Activated B cell treated with CpG ODN at 0.5 μM for 24 hours (primary cell): ENCODE measurements around the gene KCNAB2. TPM values are rescaled to one million over a fixed set of nuclear protein-coding genes. Genes with fewer than 3 reads are reported as not detected.

ENCODE experiments used
- ATAC-seq: fragments of 200-7000 bp; cut with Tn5 transposase; one replicate; pipeline ENCODE4 v1.10.0; 2021; ENCODE audit warnings: low read depth, mild to moderate bottlenecking, moderate library complexity
- CTCF ChIA-PET: fragments of 350-600 bp; sonication (Branson Sonifier 250); formaldehyde crosslinking; loops from one replicate; lab custom pipeline; 2021; ENCODE audit warnings: antibody characterized with exemption; lab: Charles Lee
- POLR2A ChIA-PET: fragments of 350-600 bp; sonication (Branson Sonifier 250); formaldehyde crosslinking; loops from one replicate; lab custom pipeline; 2021; ENCODE audit warnings: antibody characterized with exemption; lab: Charles Lee
- DNase-seq: peaks from one replicate; pipeline ENCODE4 v3.0.0; 2022
- H3K27ac Mint-ChIP-seq: one replicate; pipeline ENCODE4 v1.8.0; 2020; ENCODE audit warnings: mixed read lengths
- H3K27me3 Mint-ChIP-seq: one replicate; pipeline ENCODE4 v1.8.0; 2021; ENCODE audit warnings: mixed read lengths
- H3K36me3 Mint-ChIP-seq: one replicate; pipeline ENCODE4 v1.8.0; 2021; ENCODE audit warnings: low read depth, mixed read lengths
- H3K4me1 Mint-ChIP-seq: one replicate; pipeline ENCODE4 v1.8.0; 2021; ENCODE audit warnings: mixed read lengths
- H3K4me3 Mint-ChIP-seq: one replicate; pipeline ENCODE4 v1.8.0; 2020; ENCODE audit warnings: mild to moderate bottlenecking, mixed read lengths
- H3K9me3 Mint-ChIP-seq: one replicate; pipeline ENCODE4 v1.8.0; 2020; ENCODE audit warnings: mixed read lengths
- intact Hi-C: fragments of 100-400 bp; cut with micrococcal nuclease; formaldehyde crosslinking; loops from one replicate; pipeline ENCODE4 v1.15.1; 2024
- total RNA-seq: library from RNA; stranded (reverse); gene quantifications from 2 replicates; pipeline ENCODE4 v1.2.3, GENCODE V29; 2022
- TF ChIP-seq, protein P1 (sequence below): fragments of 200-600 bp; IDR thresholded peaks from one replicate; pipeline ENCODE4 v1.8.0; 2022; ENCODE audit warnings: antibody characterized with exemption, mild to moderate bottlenecking

Gene KCNAB2
- total RNA-seq, 1 donor from 2014 or later = 121 TPM

DNA sequence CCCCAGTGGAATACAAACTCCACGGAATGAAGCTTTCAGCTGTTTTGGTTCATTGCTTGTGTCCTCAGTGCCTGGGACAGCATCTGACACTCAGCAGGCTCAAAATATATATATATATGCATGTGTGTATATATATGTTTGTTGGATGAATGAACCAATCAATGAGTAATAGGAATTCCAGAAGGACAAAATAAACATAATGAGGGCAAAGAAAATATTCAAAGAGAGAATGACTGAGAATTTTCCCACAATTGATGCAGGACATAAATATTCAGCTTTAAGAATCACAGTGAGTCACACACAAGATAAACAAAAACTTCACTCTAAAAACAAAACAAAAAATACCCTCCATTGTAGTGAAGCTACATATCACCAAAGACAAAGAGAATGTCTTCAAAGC, 70.4 kb downstream of the KCNAB2 start:
- no peak for DNase-seq
- ChIA-PET POLR2A (no interaction called here), CTCF (no interaction called here)
- ATAC-seq = no peak
- intact Hi-C loops = no loop called here
- Mint-ChIP-seq H3K27ac (no peak overlapping the region), H3K4me3 (no peak overlapping the region), H3K36me3 (no peaks in the 10 kb centered on the region), H3K4me1 (no peaks in the 10 kb centered on the region), H3K27me3 (peaks cover 3% of the 10 kb centered on the region), H3K9me3 (peaks cover 10% of the 10 kb centered on the region)
- TF ChIP-seq, protein P1, sequence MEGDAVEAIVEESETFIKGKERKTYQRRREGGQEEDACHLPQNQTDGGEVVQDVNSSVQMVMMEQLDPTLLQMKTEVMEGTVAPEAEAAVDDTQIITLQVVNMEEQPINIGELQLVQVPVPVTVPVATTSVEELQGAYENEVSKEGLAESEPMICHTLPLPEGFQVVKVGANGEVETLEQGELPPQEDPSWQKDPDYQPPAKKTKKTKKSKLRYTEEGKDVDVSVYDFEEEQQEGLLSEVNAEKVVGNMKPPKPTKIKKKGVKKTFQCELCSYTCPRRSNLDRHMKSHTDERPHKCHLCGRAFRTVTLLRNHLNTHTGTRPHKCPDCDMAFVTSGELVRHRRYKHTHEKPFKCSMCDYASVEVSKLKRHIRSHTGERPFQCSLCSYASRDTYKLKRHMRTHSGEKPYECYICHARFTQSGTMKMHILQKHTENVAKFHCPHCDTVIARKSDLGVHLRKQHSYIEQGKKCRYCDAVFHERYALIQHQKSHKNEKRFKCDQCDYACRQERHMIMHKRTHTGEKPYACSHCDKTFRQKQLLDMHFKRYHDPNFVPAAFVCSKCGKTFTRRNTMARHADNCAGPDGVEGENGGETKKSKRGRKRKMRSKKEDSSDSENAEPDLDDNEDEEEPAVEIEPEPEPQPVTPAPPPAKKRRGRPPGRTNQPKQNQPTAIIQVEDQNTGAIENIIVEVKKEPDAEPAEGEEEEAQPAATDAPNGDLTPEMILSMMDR = no peak

DNA sequence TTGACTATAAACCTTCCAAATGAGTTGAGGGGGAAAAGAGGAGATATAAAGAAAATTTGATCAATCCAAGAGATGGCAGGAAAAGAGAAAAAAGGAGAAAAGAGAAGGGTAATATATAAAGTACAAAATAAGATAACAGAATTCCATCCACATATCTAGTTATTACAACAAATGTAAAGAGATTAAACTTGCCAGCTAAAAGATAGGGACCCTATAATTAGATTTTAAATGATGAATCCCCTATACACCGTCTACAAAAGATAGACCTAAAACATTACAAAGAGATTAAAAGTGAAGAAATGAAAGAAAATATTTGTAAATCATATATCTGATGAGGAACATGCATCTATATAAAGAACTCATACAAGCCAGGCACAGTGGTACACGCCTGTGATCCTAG, 71.4 kb downstream of the KCNAB2 start:
- intact Hi-C loops = no loop called here
- Mint-ChIP-seq H3K36me3 (no peaks in the 10 kb centered on the region), H3K4me3 (no peak overlapping the region), H3K9me3 (peaks cover 10% of the 10 kb centered on the region), H3K4me1 (no peaks in the 10 kb centered on the region), H3K27me3 (peaks cover 2% of the 10 kb centered on the region), H3K27ac (no peak overlapping the region)
- POLR2A ChIA-PET = no interaction called here
- TF ChIP-seq, protein P1 = no peak
- ATAC-seq (no peak), DNase-seq (no peak)
- CTCF ChIA-PET = no interaction called here

DNA sequence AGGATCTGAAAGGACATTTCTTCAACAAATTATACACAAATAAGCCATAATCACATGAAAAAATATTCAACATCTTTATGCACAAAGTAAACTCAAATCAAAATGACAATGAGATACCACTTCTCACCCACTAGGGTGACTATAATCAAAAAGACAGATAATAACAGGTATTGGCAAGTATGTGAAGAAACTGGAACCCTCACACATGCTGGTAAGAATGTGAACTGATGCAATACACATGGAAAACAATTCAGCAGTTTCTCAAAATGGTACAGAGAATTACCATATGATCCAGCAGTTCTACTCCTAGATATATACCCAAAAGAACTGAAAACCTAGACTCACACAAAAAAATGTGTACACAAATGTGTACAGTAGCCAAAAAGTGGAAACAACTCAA, 71.9 kb downstream of the KCNAB2 start:
- Mint-ChIP-seq H3K36me3 (no peaks in the 10 kb centered on the region), H3K27ac (no peak overlapping the region), H3K4me3 (no peak overlapping the region), H3K9me3 (peaks cover 10% of the 10 kb centered on the region), H3K27me3 (no peaks in the 10 kb centered on the region), H3K4me1 (no peaks in the 10 kb centered on the region)
- POLR2A ChIA-PET = no interaction called here
- CTCF ChIA-PET = no interaction called here
- DNase-seq (no peak), ATAC-seq (no peak)
- intact Hi-C loops = no loop called here
- TF ChIP-seq, protein P1 = no peak

DNA sequence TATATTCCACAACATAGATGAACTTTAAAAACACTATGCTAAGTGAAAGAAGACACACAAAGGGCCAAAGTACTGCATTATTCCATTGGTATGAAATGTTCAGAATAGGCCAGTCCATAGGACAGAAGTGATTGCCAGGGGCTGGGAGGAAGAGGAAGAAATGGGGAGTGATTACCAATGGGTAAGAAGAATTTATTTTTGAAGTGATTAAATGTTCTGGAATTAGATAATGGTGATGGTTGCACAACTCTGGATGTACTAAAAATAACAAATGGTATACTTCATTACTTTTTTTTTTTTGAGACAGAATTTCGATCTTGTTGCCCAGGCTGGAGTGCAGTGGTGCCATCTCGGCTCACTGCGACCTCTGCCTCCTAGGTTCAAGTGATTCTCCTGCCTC, 72.7 kb downstream of the KCNAB2 start:
- POLR2A ChIA-PET = no interaction called here
- intact Hi-C loops = no loop called here
- H3K4me1 Mint-ChIP-seq = no peaks in the 10 kb centered on the region
- H3K36me3 Mint-ChIP-seq = no peaks in the 10 kb centered on the region
- TF ChIP-seq, protein P1 = no peak
- DNase-seq (no peak), ATAC-seq (no peak)
- CTCF ChIA-PET = no interaction called here
- H3K9me3 Mint-ChIP-seq = peaks cover 10% of the 10 kb centered on the region
- H3K27ac Mint-ChIP-seq = no peak overlapping the region
- H3K4me3 Mint-ChIP-seq = no peak overlapping the region
- no peaks in the 10 kb centered on the region for H3K27me3 Mint-ChIP-seq

DNA sequence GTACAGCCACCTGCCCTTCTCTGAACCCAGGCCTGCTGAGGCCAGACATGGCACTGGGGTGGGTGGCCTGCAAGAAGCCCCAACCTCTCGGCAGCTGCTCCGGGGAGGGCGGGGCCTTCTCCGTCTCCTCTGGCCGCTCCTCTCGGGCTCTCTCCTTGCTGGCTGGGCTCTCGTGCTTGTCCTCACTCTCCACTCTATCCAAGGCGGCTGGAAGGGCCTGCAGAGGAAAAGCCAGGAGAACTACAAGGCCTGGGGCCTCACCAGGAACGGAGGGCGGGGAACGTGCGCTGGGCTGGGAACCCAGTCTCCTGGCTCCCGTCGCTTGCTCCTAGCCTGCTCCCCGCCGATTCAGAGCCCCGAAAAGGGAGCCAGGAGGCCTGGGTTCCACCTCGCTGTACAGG, 75.3 kb downstream of the KCNAB2 start:
- Mint-ChIP-seq H3K27ac (no peak overlapping the region), H3K27me3 (peaks cover 2% of the 10 kb centered on the region), H3K36me3 (no peaks in the 10 kb centered on the region), H3K4me3 (no peak overlapping the region), H3K4me1 (no peaks in the 10 kb centered on the region), H3K9me3 (peaks cover 10% of the 10 kb centered on the region)
- CTCF ChIA-PET = no interaction called here
- POLR2A ChIA-PET = no interaction called here
- ATAC-seq (no peak), DNase-seq (no peak)
- intact Hi-C loops = no loop called here
- TF ChIP-seq, protein P1 = no peak
